ENCODE measurements around the gene SPOCK1. TPM values are rescaled to one million over a fixed set of nuclear protein-coding genes. Genes with fewer than 3 reads are reported as not detected.
A peak's percentile ranks its signal among the peaks of the same experiment; 100 is the strongest.

The SPOCK1 gene
- total and polyA plus RNA-seq, 4 donors, result 31.8 to 217 (median 132) TPM

GRCh38 chr5:137201876-137202275, 297.2 kb downstream of the SPOCK1 start:
- H3K27ac ChIP-seq (ENCODE audit: low read depth, low read length), result no peak overlapping the region
- peaks cover 12% of the 10 kb centered on the region for H3K4me1 ChIP-seq (ENCODE audit: control insufficient read depth, insufficient read depth, low read length)
- 82% methylated on average over 2 of the region's 3 CpGs for WGBS (ENCODE audit: insufficient coverage)

GRCh38 chr5:137200906-137201700, 298.0 kb downstream of the SPOCK1 start:
- Histone ChIP-seq H3K9me3 (ENCODE audit: control insufficient read depth, insufficient read depth, low read length) (no peaks in the 10 kb centered on the region), H3K27ac (ENCODE audit: low read depth, low read length) (no peak overlapping the region), H3K4me1 (ENCODE audit: control insufficient read depth, insufficient read depth, low read length) (peaks cover 9% of the 10 kb centered on the region), H3K36me3 (ENCODE audit: control insufficient read depth, insufficient read depth, low read length) (no peaks in the 10 kb centered on the region), H3K27me3 (ENCODE audit: control insufficient read depth, insufficient read depth, low read length) (peaks cover 4% of the 10 kb centered on the region), H3K4me3 (ENCODE audit: low read depth, low read length) (no peak overlapping the region)
- peak in 3 of 6 donors; percentile 32 to 93 (median 40) for DNase-seq (ENCODE audit: low read depth in 4 of 6, low spot score in 6 of 6)
- WGBS (ENCODE audit: insufficient coverage), result no CpG with 5 or more reads among the region's 5 CpGs

More at GRCh38 chr5:137201876-137202275, 297.2 kb downstream of the SPOCK1 start:
- Histone ChIP-seq H3K4me3 (ENCODE audit: low read depth, low read length) (no peak overlapping the region), H3K9me3 (ENCODE audit: control insufficient read depth, insufficient read depth, low read length) (no peaks in the 10 kb centered on the region), H3K27me3 (ENCODE audit: control insufficient read depth, insufficient read depth, low read length) (peaks cover 4% of the 10 kb centered on the region), H3K36me3 (ENCODE audit: control insufficient read depth, insufficient read depth, low read length) (no peaks in the 10 kb centered on the region)
- DNase-seq (ENCODE audit: low read depth in 4 of 6, low spot score in 6 of 6), result peak in 1 of 6 donors; percentile 60

- H3K9me3 ChIP-seq (ENCODE audit: control insufficient read depth, insufficient read depth, low read length), result no peaks in the 10 kb centered on the region
- H3K27ac ChIP-seq (ENCODE audit: low read depth, low read length), result no peak overlapping the region
- DNase-seq (ENCODE audit: low read depth in 4 of 6, low spot score in 6 of 6), result no peak
- H3K36me3 ChIP-seq (ENCODE audit: control insufficient read depth, insufficient read depth, low read length), result no peaks in the 10 kb centered on the region
- no peaks in the 10 kb centered on the region for H3K4me1 ChIP-seq (ENCODE audit: control insufficient read depth, insufficient read depth, low read length)
- H3K27me3 ChIP-seq (ENCODE audit: control insufficient read depth, insufficient read depth, low read length), result peaks cover 4% of the 10 kb centered on the region
- WGBS (ENCODE audit: insufficient coverage), result 92% methylated on average over 3 of the region's 3 CpGs
- no peak overlapping the region for H3K4me3 ChIP-seq (ENCODE audit: low read depth, low read length)
Measured at GRCh38 chr5:137199966-137200365, 299.2 kb downstream of the SPOCK1 start.

GRCh38 chr5:137199201-137199600, 299.9 kb downstream of the SPOCK1 start:
- Histone ChIP-seq H3K27me3 (ENCODE audit: control insufficient read depth, insufficient read depth, low read length) (peaks cover 4% of the 10 kb centered on the region), H3K4me3 (ENCODE audit: low read depth, low read length) (no peak overlapping the region), H3K9me3 (ENCODE audit: control insufficient read depth, insufficient read depth, low read length) (no peaks in the 10 kb centered on the region), H3K36me3 (ENCODE audit: control insufficient read depth, insufficient read depth, low read length) (no peaks in the 10 kb centered on the region), H3K27ac (ENCODE audit: low read depth, low read length) (no peak overlapping the region), H3K4me1 (ENCODE audit: control insufficient read depth, insufficient read depth, low read length) (peaks cover 6% of the 10 kb centered on the region)
- DNase-seq (ENCODE audit: low read depth in 4 of 6, low spot score in 6 of 6), result no peak
- 95% methylated on average over 6 of the region's 6 CpGs for WGBS (ENCODE audit: insufficient coverage)

GRCh38 chr5:137195483-137195882, 303.6 kb downstream of the SPOCK1 start:
- Histone ChIP-seq H3K27me3 (ENCODE audit: control insufficient read depth, insufficient read depth, low read length) (no peaks in the 10 kb centered on the region), H3K9me3 (ENCODE audit: control insufficient read depth, insufficient read depth, low read length) (no peaks in the 10 kb centered on the region), H3K27ac (ENCODE audit: low read depth, low read length) (no peak overlapping the region), H3K36me3 (ENCODE audit: control insufficient read depth, insufficient read depth, low read length) (no peaks in the 10 kb centered on the region), H3K4me1 (ENCODE audit: control insufficient read depth, insufficient read depth, low read length) (peaks cover 6% of the 10 kb centered on the region), H3K4me3 (ENCODE audit: low read depth, low read length) (no peak overlapping the region)
- 83% methylated on average over 2 of the region's 2 CpGs for WGBS (ENCODE audit: insufficient coverage)
- no peak for DNase-seq (ENCODE audit: low read depth in 4 of 6, low spot score in 6 of 6)

GRCh38 chr5:137194300-137194699, 304.8 kb downstream of the SPOCK1 start:
- WGBS (ENCODE audit: insufficient coverage), result 80% methylated on average over 5 of the region's 8 CpGs
- Histone ChIP-seq H3K27me3 (ENCODE audit: control insufficient read depth, insufficient read depth, low read length) (no peaks in the 10 kb centered on the region), H3K4me3 (ENCODE audit: low read depth, low read length) (no peak overlapping the region), H3K36me3 (ENCODE audit: control insufficient read depth, insufficient read depth, low read length) (no peaks in the 10 kb centered on the region), H3K9me3 (ENCODE audit: control insufficient read depth, insufficient read depth, low read length) (no peaks in the 10 kb centered on the region), H3K27ac (ENCODE audit: low read depth, low read length) (no peak overlapping the region), H3K4me1 (ENCODE audit: control insufficient read depth, insufficient read depth, low read length) (peaks cover 6% of the 10 kb centered on the region)
- no peak for DNase-seq (ENCODE audit: low read depth in 4 of 6, low spot score in 6 of 6)

- no peaks in the 10 kb centered on the region for H3K36me3 ChIP-seq (ENCODE audit: control insufficient read depth, insufficient read depth, low read length)
- H3K4me3 ChIP-seq (ENCODE audit: low read depth, low read length), result no peak overlapping the region
- no peaks in the 10 kb centered on the region for H3K9me3 ChIP-seq (ENCODE audit: control insufficient read depth, insufficient read depth, low read length)
- no peak for DNase-seq (ENCODE audit: low read depth in 4 of 6, low spot score in 6 of 6)
- no peak overlapping the region for H3K27ac ChIP-seq (ENCODE audit: low read depth, low read length)
- no CpG with 5 or more reads among the region's 3 CpGs for WGBS (ENCODE audit: insufficient coverage)
- H3K4me1 ChIP-seq (ENCODE audit: control insufficient read depth, insufficient read depth, low read length), result peaks cover 6% of the 10 kb centered on the region
- H3K27me3 ChIP-seq (ENCODE audit: control insufficient read depth, insufficient read depth, low read length), result no peaks in the 10 kb centered on the region
Measured at GRCh38 chr5:137192293-137192743, 306.8 kb downstream of the SPOCK1 start.

- DNase-seq (ENCODE audit: low read depth in 4 of 6, low spot score in 6 of 6), result no peak
- H3K4me3 ChIP-seq (ENCODE audit: low read depth, low read length), result no peak overlapping the region
- peaks cover 6% of the 10 kb centered on the region for H3K4me1 ChIP-seq (ENCODE audit: control insufficient read depth, insufficient read depth, low read length)
- no peaks in the 10 kb centered on the region for H3K36me3 ChIP-seq (ENCODE audit: control insufficient read depth, insufficient read depth, low read length)
- no peak overlapping the region for H3K27ac ChIP-seq (ENCODE audit: low read depth, low read length)
- no peaks in the 10 kb centered on the region for H3K27me3 ChIP-seq (ENCODE audit: control insufficient read depth, insufficient read depth, low read length)
- no peaks in the 10 kb centered on the region for H3K9me3 ChIP-seq (ENCODE audit: control insufficient read depth, insufficient read depth, low read length)
- WGBS (ENCODE audit: insufficient coverage), result no CpG with 5 or more reads among the region's 2 CpGs
Measured at GRCh38 chr5:137191179-137191578, 307.9 kb downstream of the SPOCK1 start.

GRCh38 chr5:137190441-137190840, 308.7 kb downstream of the SPOCK1 start:
- no peaks in the 10 kb centered on the region for H3K36me3 ChIP-seq (ENCODE audit: control insufficient read depth, insufficient read depth, low read length)
- H3K27me3 ChIP-seq (ENCODE audit: control insufficient read depth, insufficient read depth, low read length), result no peaks in the 10 kb centered on the region
- no peak for DNase-seq (ENCODE audit: low read depth in 4 of 6, low spot score in 6 of 6)
- peaks cover 6% of the 10 kb centered on the region for H3K4me1 ChIP-seq (ENCODE audit: control insufficient read depth, insufficient read depth, low read length)
- no peak overlapping the region for H3K4me3 ChIP-seq (ENCODE audit: low read depth, low read length)
- H3K27ac ChIP-seq (ENCODE audit: low read depth, low read length), result no peak overlapping the region
- H3K9me3 ChIP-seq (ENCODE audit: control insufficient read depth, insufficient read depth, low read length), result no peaks in the 10 kb centered on the region

GRCh38 chr5:137190031-137190430, 309.1 kb downstream of the SPOCK1 start:
- WGBS (ENCODE audit: insufficient coverage), result no CpG with 5 or more reads among the region's 2 CpGs
- H3K27me3 ChIP-seq (ENCODE audit: control insufficient read depth, insufficient read depth, low read length), result no peaks in the 10 kb centered on the region
- no peak overlapping the region for H3K27ac ChIP-seq (ENCODE audit: low read depth, low read length)
- no peaks in the 10 kb centered on the region for H3K36me3 ChIP-seq (ENCODE audit: control insufficient read depth, insufficient read depth, low read length)
- H3K4me3 ChIP-seq (ENCODE audit: low read depth, low read length), result no peak overlapping the region
- H3K9me3 ChIP-seq (ENCODE audit: control insufficient read depth, insufficient read depth, low read length), result no peaks in the 10 kb centered on the region
- no peak for DNase-seq (ENCODE audit: low read depth in 4 of 6, low spot score in 6 of 6)
- H3K4me1 ChIP-seq (ENCODE audit: control insufficient read depth, insufficient read depth, low read length), result peaks cover 6% of the 10 kb centered on the region

Measured in spinal cord (tissue), 10 donors.